ENCODE data around the gene PCDHA13.
"Not testable (repeated sequence)": the region's sequence is repeated elsewhere in the genome, so short reads cannot be mapped to it uniquely, and the experiment has no call there.

PCDHA13 gene, protein sequence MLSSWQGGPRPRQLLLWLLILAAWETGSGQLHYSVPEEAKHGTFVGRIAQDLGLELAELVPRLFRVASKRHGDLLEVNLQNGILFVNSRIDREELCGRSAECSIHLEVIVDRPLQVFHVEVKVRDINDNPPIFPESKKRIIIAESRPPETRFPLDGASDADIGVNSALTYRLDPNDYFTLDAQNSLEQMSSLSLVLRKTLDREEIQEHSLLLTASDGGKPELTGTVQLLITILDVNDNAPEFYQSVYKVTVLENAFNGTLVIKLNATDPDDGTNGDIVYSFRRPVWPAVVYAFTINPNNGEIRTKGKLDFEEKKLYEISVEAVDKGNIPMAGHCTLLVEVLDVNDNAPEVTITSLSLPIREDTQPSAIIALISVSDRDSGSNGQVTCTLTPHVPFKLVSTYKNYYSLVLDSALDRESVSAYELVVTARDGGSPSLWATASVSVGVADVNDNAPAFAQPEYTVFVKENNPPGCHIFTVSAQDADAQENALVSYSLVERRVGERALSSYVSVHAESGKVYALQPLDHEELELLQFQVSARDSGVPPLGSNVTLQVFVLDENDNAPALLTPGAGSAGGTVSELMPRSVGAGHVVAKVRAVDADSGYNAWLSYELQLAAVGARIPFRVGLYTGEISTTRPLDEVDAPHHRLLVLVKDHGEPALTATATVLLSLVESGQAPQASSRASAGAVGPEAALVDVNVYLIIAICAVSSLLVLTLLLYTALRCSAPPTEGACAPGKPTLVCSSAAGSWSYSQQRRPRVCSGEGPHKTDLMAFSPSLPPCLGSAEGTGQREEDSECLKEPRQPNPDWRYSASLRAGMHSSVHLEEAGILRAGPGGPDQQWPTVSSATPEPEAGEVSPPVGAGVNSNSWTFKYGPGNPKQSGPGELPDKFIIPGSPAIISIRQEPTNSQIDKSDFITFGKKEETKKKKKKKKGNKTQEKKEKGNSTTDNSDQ

DNA sequence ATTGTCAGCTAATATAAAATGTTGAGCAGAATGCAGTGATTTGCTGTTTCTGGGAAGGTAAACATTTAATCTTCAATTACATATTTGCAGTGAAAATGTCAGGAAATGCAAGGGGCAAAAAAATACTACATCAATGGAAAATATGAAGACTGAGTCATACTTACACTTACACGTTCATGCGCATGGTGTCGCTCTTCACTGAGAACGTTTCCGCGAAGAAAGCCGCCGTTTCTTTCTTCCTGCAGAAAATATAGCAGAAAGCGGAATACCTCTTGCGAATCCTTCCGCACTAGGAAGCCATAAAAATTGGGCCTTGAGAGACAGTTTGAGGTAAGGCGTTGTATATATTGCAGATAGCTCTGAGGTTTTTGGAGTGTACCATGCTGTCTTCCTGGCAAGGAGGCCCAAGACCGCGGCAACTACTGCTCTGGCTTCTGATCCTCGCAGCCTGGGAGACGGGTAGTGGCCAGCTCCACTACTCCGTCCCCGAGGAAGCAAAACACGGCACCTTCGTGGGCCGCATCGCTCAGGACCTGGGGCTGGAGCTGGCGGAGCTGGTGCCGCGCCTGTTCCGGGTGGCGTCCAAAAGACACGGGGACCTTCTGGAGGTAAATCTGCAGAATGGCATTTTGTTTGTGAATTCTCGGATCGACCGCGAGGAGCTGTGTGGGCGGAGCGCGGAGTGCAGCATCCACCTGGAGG is at the start of gene PCDHA13:
TSS of gene PCDHA13 (plus strand) at position 236 of the 702 bp plus-strand sequence. CDS start at position 381, 145 bp downstream.
- no peak for DNase-seq (ENCODE audit: low read depth in 1 of 2, low spot score in 1 of 2)

DNA sequence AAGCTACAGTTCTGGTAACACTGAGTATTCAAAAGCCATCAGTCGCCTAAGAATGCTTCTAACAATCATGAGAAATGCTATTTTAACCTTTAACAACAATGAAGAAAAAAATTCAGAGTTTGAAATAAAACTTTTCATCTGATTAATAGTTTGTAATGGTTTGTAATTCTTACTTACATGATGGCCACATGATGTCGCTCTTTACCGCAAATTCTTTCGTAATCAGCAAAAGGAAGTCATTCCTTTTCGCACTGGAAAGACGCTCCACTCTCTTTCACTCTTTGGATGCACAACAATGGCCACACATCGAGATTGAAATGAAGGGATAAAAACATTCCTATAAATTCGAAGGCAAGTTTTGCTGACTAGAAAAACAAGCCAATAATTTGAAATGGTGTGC is 47.9 kb upstream of the PCDHA13 start, which contains the start of gene PCDHA7:
TSS of gene PCDHA7 (plus strand) at position 277 of the 400 bp plus-strand sequence. CDS start at position 392, 115 bp downstream.
- no peak for DNase-seq (ENCODE audit: low read depth in 1 of 2, low spot score in 1 of 2)

DNA sequence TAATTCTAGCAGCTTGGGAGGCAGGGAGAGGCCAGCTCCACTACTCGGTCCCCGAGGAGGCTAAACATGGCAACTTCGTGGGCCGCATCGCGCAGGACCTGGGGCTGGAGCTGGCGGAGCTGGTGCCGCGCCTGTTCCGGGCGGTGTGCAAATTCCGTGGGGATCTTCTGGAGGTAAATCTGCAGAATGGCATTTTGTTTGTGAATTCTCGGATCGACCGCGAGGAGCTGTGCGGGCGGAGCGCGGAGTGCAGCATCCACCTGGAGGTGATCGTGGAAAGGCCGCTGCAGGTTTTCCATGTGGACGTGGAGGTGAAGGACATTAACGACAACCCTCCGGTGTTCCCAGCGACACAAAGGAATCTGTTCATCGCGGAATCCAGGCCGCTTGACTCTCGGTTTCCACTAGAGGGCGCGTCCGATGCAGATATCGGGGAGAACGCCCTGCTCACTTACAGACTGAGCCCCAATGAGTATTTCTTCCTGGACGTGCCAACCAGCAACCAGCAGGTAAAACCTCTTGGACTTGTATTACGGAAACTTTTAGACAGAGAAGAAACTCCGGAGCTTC is 47.4 kb upstream of the PCDHA13 start:
- DNase-seq (ENCODE audit: low read depth in 1 of 2, low spot score in 1 of 2): not testable (repeated sequence)

DNA sequence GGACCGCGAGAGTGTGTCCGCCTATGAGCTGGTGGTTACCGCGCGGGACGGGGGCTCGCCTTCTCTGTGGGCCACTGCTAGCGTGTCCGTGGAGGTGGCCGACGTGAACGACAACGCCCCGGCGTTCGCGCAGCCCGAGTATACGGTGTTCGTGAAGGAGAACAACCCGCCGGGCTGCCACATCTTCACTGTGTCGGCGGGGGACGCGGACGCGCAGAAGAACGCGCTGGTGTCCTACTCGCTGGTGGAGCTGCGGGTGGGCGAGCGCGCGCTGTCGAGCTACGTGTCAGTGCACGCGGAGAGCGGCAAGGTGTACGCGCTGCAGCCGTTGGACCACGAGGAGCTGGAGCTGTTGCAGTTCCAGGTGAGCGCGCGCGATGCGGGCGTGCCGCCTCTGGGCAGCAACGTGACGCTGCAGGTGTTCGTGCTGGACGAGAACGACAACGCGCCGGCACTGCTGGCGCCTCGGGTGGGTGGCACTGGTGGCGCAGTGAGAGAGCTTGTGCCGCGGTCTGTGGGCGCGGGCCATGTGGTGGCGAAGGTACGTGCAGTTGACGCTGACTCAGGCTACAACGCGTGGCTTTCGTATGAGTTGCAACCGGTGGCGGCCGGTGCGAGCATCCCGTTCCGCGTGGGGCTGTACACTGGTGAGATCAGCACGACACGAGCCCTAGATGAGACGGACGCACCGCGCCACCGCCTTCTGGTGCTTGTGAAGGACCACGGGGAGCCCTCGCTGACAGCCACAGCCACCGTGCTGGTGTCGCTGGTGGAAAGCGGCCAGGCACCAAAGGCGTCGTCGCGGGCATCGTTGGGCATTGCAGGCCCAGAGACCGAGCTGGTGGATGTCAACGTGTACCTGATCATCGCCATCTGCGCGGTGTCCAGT is 46.1 kb upstream of the PCDHA13 start:
- no peak for DNase-seq (ENCODE audit: low read depth in 1 of 2, low spot score in 1 of 2)

DNA sequence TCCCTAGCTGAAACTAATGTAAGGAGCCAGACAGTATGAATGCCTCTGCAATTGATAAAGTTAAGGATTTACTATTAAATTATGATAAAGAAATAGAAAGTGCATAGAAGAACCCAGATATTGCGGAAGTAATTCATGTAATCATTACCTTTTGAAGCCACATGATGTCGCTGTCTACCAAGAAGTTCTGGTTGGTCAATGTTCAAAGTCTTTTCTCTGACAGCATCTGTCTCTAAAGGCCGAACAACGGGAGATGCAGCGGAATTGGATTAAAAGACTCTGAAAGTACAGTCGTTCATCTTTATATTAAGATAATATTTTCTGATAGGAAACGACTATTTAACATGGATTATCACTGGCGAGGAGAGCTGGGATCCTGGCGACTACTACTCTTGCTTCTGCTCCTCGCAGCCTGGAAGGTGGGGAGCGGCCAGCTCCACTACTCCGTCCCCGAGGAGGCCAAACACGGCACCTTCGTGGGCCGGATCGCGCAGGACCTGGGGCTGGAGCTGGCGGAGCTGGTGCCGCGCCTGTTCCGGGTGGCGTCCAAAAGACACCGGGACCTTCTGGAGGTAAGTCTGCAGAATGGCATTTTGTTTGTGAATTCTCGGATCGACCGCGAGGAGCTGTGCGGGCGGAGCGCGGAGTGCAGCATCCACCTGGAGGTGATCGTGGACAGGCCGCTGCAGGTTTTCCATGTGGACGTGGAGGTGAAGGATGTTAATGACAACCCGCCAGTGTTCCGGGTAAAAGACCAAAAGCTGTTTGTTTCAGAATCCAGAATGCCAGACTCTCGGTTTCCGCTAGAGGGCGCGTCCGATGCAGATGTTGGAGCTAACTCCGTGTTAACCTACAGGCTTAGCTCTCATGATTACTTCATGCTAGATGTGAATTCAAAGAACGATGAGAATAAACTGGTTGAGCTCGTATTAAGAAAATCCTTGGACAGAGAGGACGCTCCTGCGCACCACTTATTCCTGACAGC is 40.7 kb upstream of the PCDHA13 start, which contains the start of gene PCDHA8:
TSS of gene PCDHA8 (plus strand) at position 210 of the 985 bp plus-strand sequence. CDS start at position 345, 135 bp downstream.
- DNase-seq (ENCODE audit: low read depth in 1 of 2, low spot score in 1 of 2): no peak

DNA sequence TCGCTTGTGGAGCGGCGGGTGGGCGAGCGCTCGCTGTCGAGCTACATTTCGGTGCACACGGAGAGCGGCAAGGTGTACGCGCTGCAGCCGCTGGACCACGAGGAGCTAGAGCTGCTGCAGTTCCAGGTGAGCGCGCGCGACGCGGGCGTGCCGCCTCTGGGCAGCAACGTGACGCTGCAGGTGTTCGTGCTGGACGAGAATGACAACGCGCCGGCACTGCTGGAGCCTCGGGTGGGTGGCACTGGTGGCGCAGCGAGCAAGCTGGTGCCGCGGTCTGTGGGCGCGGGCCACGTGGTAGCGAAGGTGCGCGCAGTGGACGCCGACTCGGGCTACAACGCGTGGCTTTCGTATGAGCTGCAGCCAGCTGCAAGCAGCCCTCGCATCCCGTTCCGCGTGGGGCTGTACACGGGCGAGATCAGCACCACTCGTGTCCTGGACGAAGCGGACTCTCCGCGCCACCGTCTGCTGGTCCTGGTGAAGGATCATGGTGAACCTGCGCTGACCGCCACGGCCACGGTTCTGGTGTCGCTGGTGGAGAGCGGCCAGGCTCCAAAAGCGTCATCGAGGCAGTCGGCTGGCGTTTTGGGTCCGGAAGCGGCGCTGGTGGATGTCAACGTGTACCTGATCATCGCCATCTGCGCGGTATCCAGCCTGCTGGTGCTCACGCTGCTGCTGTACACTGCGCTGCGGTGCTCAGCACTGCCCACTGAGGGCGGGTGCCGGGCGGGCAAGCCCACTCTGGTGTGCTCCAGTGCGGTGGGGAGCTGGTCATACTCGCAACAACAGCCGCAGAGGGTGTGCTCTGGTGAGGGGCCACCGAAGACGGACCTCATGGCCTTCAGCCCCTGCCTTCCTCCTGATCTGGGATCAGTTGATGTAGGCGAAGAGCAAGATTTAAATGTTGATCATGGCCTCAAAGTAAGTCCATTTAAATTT is 38.9 kb upstream of the PCDHA13 start:
- DNase-seq (ENCODE audit: low read depth in 1 of 2, low spot score in 1 of 2): no peak

DNA sequence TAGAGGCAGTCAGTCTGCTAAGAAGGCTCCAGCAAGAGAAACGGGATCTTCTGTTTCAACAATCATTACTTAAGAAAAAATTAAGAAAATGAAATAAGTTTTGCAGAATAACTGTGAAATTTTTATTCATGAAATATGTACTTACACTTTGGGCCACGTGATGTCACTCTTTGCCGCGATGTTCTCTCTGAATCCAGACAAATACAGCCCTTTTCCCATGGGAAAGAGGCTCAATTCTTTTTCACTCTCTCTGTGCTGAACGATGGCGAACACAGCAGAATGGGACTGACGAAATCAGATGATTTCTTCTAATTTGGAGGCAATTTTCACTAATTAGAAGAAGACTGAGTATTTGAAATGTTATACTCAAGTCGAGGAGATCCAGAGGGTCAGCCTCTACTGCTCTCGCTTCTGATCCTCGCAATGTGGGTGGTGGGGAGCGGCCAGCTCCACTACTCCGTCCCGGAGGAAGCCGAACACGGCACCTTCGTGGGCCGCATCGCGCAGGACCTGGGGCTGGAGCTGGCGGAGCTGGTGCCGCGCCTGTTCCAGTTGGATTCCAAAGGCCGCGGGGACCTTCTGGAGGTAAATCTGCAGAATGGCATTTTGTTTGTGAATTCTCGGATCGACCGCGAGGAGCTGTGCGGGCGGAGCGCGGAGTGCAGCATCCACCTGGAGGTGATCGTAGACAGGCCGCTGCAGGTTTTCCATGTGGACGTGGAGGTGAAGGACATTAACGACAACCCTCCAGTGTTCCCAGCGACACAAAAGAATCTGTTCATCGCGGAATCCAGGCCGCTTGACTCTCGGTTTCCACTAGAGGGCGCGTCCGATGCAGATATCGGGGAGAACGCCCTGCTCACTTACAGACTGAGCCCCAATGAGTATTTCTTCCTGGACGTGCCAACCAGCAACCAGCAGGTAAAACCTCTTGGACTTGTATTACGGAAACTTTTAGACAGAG is 33.5 kb upstream of the PCDHA13 start, which contains the start of gene PCDHA9:
TSS of gene PCDHA9 (plus strand) at position 244 of the 964 bp plus-strand sequence. CDS start at position 358, 114 bp downstream.
- DNase-seq (ENCODE audit: low read depth in 1 of 2, low spot score in 1 of 2): not testable (repeated sequence)

DNA sequence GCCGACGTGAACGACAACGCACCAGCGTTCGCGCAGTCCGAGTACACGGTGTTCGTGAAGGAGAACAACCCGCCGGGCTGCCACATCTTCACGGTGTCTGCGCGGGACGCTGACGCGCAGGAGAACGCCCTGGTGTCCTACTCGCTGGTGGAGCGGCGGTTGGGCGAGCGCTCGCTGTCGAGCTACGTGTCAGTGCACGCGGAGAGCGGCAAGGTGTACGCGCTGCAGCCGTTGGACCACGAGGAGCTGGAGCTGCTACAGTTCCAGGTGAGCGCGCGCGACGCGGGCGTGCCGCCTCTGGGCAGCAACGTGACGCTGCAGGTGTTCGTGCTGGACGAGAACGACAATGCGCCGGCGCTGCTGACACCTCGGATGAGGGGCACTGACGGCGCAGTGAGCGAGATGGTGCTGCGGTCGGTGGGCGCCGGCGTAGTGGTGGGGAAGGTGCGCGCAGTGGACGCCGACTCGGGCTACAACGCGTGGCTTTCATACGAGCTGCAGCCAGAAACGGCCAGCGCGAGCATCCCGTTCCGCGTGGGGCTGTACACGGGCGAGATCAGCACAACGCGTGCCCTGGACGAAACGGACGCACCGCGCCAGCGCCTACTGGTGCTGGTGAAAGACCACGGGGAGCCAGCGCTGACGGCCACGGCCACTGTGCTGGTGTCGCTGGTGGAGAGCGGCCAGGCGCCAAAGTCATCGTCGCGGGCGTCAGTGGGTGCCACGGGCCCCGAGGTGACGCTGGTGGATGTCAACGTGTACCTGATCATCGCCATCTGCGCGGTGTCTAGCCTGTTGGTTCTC is 31.9 kb upstream of the PCDHA13 start:
- DNase-seq (ENCODE audit: low read depth in 1 of 2, low spot score in 1 of 2): not testable (repeated sequence)

DNA sequence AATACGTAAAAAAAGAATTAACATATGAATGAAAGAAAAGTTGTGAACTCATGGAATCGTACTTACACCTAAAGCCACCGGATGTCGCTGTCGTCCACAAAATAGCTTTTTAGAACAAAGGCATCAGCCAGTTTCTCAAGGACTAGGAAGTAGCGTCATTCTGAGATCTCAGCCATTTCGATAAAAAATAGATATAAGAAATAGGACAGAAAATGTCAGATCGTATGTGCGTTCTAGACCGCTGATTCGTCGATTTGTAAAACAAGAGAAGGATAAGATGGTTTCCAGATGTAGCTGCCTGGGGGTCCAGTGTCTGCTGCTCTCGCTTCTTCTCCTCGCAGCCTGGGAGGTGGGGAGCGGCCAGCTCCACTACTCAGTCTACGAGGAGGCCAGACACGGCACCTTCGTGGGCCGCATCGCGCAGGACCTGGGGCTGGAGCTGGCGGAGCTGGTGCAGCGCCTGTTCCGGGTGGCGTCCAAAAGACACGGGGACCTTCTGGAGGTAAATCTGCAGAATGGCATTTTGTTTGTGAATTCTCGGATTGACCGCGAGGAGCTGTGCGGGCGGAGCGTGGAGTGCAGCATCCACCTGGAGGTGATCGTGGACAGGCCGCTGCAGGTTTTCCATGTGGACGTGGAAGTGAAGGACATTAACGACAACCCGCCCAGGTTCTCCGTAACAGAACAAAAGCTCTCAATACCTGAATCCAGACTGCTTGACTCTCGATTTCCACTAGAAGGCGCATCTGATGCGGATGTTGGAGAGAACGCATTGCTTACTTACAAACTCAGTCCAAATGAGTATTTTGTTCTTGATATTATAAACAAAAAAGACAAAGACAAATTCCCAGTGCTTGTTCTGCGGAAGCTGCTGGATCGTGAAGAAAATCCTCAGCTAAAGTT is 25.9 kb upstream of the PCDHA13 start, which contains the start of gene PCDHA10:
TSS of gene PCDHA10 (plus strand) at position 126 of the 903 bp plus-strand sequence. CDS start at position 278, 152 bp downstream.
- DNase-seq (ENCODE audit: low read depth in 1 of 2, low spot score in 1 of 2): no peak

DNA sequence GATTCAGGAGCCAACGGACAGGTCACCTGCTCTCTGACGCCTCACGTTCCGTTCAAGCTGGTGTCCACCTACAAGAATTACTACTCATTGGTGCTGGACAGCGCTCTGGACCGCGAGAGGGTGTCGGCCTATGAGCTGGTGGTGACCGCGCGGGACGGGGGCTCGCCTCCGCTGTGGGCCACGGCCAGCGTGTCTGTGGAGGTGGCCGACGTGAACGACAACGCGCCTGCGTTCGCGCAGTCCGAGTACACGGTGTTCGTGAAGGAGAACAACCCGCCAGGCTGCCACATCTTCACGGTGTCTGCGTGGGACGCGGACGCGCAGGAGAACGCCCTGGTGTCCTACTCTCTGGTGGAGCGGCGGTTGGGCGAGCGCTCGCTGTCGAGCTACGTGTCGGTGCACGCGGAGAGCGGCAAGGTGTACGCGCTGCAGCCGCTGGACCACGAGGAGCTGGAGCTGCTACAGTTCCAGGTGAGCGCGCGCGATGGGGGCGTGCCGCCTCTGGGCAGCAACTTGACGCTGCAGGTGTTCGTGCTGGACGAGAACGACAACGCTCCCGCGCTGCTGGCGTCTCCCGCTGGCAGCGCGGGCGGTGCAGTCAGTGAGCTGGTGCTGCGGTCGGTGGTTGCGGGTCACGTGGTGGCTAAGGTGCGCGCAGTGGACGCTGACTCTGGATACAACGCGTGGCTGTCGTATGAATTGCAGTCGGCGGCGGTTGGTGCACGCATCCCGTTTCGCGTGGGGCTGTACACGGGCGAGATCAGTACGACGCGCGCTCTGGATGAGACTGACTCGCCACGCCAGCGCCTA is 24.5 kb upstream of the PCDHA13 start:
- no peak for DNase-seq (ENCODE audit: low read depth in 1 of 2, low spot score in 1 of 2)

DNA sequence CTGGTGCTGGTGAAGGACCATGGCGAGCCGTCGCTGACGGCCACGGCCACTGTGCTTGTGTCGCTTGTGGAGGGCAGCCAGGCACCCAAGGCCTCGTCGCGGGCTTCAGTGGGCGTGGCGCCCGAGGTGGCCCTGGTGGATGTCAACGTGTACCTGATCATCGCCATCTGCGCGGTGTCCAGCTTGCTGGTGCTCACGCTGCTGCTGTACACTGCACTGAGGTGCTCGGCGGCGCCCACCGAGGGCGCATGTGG is 24.0 kb upstream of the PCDHA13 start:
- DNase-seq (ENCODE audit: low read depth in 1 of 2, low spot score in 1 of 2): no peak

DNA sequence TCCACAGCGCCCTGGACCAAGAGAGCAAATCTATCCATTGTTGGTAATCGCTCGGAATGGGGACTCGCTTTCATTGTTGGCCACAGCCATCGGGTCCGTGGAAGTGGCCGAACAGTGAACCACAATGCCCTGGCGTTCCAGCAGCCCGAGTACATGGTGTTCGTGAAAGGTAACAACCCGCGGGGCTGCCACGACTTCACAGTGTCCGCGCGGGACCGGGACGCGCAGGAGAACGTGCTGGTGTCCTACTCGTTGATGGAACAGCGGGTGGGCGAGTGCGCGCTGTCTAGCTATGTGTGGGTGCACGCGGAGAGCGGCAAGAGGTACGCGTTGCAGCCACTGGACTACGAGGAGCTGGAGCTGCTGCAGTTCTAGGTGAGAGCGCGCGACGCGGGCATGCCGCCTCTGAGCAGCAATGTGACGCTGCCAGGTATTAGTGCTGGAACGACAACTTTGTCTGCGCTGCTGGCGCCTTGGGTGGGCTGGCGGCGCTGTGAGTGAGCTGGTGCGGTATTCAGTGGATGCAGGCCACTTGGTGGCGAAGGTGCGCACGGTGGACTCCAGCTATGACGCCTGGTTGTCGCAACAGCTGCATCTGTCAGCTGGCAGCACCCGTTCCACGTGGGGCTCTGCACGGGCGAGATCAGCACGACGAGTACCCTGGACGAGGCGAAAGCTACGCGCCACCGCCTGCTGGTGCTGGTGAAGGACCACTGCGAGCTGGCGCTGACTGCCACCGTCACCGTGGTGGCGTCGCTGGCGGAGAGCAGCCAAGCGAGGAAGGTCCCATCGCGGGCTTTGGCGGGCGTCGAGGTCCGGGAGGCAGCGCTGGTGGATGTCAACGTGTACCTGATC is 19.3 kb upstream of the PCDHA13 start:
- no peak for DNase-seq (ENCODE audit: low read depth in 1 of 2, low spot score in 1 of 2)
